SU-DHL-6 (cell line): ENCODE data around the gene TEKTIP1.

Source experiments
- EZH2phosphoT487 ChIP-seq: fragments of 200-600 bp; sonication (generic), shearing (Covaris generic); conservative IDR thresholded peaks from 2 replicates; pipeline ENCODE4 v1.6.1; 2018; ENCODE audit warnings: mild to moderate bottlenecking, antibody characterized with exemption, low read length, moderate library complexity, mixed read lengths
- TF ChIP-seq, protein P1 (sequence below): fragments of 200-600 bp; sonication (generic); IDR thresholded peaks from one replicate; pipeline ENCODE4 v1.5.1; 2017; ENCODE audit warnings: antibody characterized with exemption, mild to moderate bottlenecking, low read length, moderate library complexity; ENCODE audit not compliant: insufficient read depth, poor library complexity, severe bottlenecking

DNA sequence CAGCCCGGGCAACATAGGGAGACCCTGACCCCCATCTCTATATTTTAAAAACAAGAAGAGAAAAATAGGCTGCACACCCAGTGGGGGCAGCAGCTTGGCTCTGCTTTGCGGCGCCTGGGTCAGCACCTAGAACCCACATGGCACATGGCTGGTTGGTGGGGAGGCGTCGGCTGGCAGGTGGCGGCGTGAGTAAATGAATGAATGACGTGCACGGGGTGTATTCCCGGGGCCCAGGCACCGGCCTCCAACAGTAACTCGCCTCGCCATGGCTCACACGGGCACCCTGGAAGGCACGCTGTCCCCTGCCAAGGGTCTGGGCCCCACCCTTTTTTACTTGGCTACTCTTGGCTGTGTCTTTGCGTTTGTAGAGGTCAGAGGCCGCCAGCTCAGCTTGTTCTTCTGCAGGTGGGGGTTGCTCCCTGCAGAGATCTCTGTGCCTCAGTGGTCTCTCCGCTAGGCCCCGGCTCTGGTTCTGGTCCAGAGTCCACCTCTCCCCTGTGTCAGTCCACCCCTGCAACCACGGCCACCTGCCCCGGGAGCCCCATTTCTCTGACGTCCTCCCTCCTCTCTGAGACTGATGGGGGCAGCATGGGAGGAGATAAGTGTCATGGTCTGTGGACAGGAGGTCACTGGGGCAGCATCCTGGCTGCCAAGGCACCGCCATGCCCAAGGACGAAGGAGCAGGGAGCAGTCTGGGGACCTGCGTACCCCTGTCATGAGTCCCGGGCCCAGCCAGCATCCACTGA is 27.3 kb upstream of the TEKTIP1 start:
- TF ChIP-seq, protein P1, sequence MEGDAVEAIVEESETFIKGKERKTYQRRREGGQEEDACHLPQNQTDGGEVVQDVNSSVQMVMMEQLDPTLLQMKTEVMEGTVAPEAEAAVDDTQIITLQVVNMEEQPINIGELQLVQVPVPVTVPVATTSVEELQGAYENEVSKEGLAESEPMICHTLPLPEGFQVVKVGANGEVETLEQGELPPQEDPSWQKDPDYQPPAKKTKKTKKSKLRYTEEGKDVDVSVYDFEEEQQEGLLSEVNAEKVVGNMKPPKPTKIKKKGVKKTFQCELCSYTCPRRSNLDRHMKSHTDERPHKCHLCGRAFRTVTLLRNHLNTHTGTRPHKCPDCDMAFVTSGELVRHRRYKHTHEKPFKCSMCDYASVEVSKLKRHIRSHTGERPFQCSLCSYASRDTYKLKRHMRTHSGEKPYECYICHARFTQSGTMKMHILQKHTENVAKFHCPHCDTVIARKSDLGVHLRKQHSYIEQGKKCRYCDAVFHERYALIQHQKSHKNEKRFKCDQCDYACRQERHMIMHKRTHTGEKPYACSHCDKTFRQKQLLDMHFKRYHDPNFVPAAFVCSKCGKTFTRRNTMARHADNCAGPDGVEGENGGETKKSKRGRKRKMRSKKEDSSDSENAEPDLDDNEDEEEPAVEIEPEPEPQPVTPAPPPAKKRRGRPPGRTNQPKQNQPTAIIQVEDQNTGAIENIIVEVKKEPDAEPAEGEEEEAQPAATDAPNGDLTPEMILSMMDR = no peak
- TF ChIP-seq EZH2phosphoT487 = no peak
